Activated T-cell treated with anti-CD3 and anti-CD28 coated beads, Interleukin-2, amount 50 U/mL, for 4 hours (primary cell): Measurements from ENCODE around the gene TMEM30A. TPM values are rescaled to one million over a fixed set of nuclear protein-coding genes. Genes with fewer than 3 reads are reported as not detected.

Experiments
- ATAC-seq, 2 donors: fragments of 200-7000 bp; cut with Tn5 transposase; one replicate each; pipeline ENCODE4 v1.10.0; 2021
- DNase-seq: peaks from one replicate; pipeline ENCODE4 v3.0.0-alpha.2; 2020
- H3K27me3 Mint-ChIP-seq: one replicate; pipeline ENCODE4 v1.8.0; 2021; ENCODE audit warnings: low read depth, mixed read lengths
- H3K36me3 Mint-ChIP-seq: one replicate; pipeline ENCODE4 v1.8.0; 2022; ENCODE audit warnings: mixed read lengths; ENCODE audit not compliant: insufficient read depth
- H3K4me1 Mint-ChIP-seq: one replicate; pipeline ENCODE4 v1.8.0; 2021; ENCODE audit warnings: low read depth, mixed read lengths
- H3K4me3 Mint-ChIP-seq: one replicate; pipeline ENCODE4 v1.8.0; 2021; ENCODE audit warnings: mild to moderate bottlenecking, moderate library complexity, mixed read lengths
- H3K9me3 Mint-ChIP-seq: one replicate; pipeline ENCODE4 v1.8.0; 2021; ENCODE audit warnings: mixed read lengths
- total RNA-seq, 3 donors: library from RNA; stranded (reverse); gene quantifications; one replicate each; pipeline ENCODE4 v1.2.1, GENCODE V29; 2021

The TMEM30A gene
- total RNA-seq, 3 donors from 2014 or later: 47.7 to 60.4 (median 55.7) TPM

DNA sequence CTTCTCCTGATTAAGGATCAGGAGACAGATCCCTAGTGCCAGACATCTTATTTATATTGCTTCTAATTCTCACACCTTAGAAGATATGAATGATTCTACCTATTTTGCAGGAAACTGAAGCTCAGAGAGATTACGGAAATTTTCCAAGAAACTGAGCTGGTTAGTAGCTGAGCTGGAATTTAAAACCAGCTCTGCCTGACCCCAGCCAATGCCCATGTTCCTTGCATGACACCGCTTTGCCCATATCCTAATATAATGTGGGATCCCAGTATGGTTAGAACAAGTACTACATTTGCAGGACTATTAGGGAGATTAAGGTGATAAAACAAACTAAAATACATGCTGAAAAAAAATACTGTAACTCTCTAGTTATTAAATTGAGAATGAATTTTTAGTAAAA lies 1.9 kb downstream of the TMEM30A start:
- no peaks in the 10 kb centered on the region for H3K27me3 Mint-ChIP-seq
- peak overlapping the region; percentile 68 for H3K4me3 Mint-ChIP-seq
- H3K36me3 Mint-ChIP-seq: peaks cover 6% of the 10 kb centered on the region
- peaks cover 57% of the 10 kb centered on the region for H3K4me1 Mint-ChIP-seq
- DNase-seq (no peak), ATAC-seq (no peak)
- no peaks in the 10 kb centered on the region for H3K9me3 Mint-ChIP-seq

DNA sequence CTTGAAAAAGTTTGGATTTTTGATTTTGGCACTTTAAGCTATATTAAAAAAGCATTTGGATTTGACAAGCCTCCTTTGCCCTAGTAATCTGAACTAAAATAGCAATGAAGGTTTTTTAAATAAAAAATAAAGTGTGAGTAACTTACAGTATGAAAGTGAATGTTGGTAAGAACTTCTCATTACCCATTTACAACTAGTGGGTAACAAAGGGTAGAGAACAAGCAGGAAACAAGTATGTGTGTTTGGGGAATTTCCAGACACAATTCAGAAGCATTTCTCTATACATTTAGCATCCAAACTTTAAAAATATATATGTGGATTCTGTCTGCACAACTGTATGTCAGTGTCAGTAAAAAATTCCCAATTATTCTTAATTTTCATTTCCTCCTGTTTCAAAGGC lies 2.9 kb downstream of the TMEM30A start:
- ATAC-seq (no peak), DNase-seq (no peak)
- Mint-ChIP-seq H3K36me3 (peaks cover 6% of the 10 kb centered on the region), H3K4me3 (peak overlapping the region; percentile 63), H3K4me1 (peaks cover 51% of the 10 kb centered on the region), H3K9me3 (no peaks in the 10 kb centered on the region), H3K27me3 (no peaks in the 10 kb centered on the region)

DNA sequence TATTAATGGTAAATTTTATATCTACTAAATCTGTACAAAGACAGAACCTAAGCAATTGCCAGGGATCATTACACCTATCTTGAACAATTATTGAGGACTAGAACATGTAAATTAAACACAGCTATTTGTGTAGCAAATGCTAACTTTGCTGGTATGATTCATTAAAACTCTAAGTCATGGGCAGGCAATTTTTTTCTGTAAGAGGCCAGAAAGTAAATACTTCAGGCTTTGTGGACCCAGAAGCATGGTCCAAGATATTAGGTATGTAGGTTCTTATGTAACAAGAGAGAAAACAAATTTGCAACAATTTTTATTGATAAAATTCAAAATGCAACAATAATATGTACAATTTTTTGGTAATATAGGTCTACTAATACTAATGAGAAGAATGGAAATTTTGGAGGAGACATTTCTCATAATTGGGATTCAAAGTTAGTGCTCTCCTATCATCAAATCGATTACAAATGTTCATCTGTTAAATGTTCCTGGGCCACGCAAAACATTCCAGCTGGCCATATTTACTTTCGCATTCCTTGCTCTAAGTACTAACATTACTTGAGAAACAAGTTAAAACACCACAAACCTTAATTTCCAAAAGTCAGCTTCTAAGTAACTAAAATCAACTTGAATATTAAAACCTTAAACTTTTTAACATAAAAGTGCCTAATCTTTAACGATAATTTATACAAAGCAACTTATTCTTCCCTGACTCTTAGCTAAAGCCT lies 4.3 kb downstream of the TMEM30A start:
- H3K27me3 Mint-ChIP-seq: no peaks in the 10 kb centered on the region
- ATAC-seq (no peak), DNase-seq (no peak)
- peaks cover 15% of the 10 kb centered on the region for H3K36me3 Mint-ChIP-seq
- H3K4me3 Mint-ChIP-seq: no peak overlapping the region
- no peaks in the 10 kb centered on the region for H3K9me3 Mint-ChIP-seq
- H3K4me1 Mint-ChIP-seq: peaks cover 59% of the 10 kb centered on the region

DNA sequence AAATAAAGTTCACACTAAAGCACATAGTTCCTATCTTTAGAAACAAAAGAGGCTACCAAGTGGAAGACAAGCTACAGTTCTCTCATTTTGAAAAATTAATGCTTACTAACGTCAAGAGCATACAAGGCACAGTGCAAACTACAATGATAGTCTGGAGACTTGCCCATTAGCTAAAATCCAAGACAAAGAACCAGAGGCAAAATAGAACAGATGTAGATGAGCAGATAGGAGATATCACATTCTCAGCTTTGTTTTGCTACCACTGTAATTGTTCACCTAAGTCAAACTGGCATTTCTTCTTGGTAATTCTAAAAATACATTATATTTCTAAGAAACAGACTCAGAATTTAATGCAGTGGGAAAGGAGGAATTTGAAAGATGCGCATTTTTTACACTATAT lies 5.2 kb downstream of the TMEM30A start:
- no peak for ATAC-seq
- H3K4me3 Mint-ChIP-seq: peak overlapping the region; percentile 5
- peaks cover 20% of the 10 kb centered on the region for H3K36me3 Mint-ChIP-seq
- H3K27me3 Mint-ChIP-seq: no peaks in the 10 kb centered on the region
- peaks cover 65% of the 10 kb centered on the region for H3K4me1 Mint-ChIP-seq
- no peak for DNase-seq
- no peaks in the 10 kb centered on the region for H3K9me3 Mint-ChIP-seq

DNA sequence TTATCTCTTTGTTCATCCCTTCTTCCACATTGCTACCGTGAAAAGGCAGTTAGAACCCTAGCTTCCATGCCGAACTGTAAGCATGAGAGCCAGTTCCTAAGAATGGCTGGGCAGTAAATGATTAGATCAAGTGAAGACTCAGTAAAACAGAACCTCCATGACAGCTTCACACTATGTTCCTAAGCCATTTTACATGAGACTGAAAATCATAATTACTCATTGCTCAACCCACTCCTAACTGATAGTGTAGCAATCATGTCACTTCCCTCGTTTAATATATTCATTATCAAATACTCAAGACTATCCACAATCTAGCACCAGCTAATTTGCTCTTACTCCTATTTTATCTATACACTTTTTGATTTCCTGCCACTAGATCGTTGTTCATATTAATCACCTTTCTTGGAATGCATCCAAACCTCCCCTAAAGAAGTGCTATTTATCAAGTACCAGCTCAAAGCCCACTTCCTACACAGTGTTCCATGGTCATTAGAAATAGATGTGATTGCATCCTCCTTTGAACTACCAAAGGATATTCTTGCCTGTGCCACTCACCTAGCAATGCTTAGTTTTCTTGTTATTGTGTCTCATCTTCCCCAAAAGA lies 6.0 kb downstream of the TMEM30A start:
- peaks cover 27% of the 10 kb centered on the region for H3K36me3 Mint-ChIP-seq
- ATAC-seq (peak; percentile 69 to 77), DNase-seq (no peak)
- no peaks in the 10 kb centered on the region for H3K9me3 Mint-ChIP-seq
- H3K4me3 Mint-ChIP-seq: peak overlapping the region; percentile 16
- no peaks in the 10 kb centered on the region for H3K27me3 Mint-ChIP-seq
- peaks cover 73% of the 10 kb centered on the region for H3K4me1 Mint-ChIP-seq

DNA sequence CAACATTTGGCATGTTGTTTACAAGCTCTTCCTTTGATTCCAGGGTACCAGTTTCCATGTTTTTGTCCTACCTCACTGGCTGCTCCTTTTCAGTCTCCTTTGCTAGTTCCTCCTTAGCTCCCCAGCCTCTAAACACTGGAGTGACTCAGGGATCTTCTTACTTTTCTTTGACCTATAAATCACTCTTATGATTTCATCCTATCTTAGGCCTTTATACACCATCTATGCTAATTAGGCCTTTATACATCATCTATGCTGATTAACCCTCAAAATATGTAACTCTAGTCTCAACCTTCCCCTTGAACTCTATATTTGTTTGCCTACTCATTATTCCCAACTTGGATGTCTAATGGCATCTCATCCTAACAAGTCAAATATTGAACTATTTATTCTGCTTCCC lies 9.5 kb downstream of the TMEM30A start:
- peak; percentile 44 to 61 for ATAC-seq

DNA sequence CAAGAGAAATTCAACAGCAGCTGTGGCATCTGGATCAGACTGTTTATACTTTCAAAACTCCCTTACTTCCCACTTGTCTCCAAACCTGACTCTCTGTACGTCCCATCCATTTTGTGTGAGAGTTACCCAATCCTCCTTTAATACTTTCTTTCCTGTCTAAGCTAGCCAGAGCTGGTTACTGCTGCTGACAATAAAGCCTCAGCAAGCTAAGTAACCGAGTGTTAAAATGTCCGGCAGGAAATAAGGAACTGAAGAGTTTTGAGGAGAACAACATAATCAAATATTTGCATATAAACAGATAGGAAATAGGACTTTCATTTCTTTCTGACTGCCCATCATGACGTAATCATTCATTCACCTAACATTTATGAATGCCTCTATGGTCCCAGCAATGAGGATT lies 11.6 kb downstream of the TMEM30A start:
- peaks cover 73% of the 10 kb centered on the region for H3K4me1 Mint-ChIP-seq
- no peak overlapping the region for H3K4me3 Mint-ChIP-seq
- no peaks in the 10 kb centered on the region for H3K27me3 Mint-ChIP-seq
- peaks cover 38% of the 10 kb centered on the region for H3K36me3 Mint-ChIP-seq
- no peaks in the 10 kb centered on the region for H3K9me3 Mint-ChIP-seq
- no peak for DNase-seq
- no peak for ATAC-seq

More for the DNA sequence above, 9.5 kb downstream of the TMEM30A start:
- peaks cover 44% of the 10 kb centered on the region for H3K36me3 Mint-ChIP-seq
- no peak overlapping the region for H3K4me3 Mint-ChIP-seq
- H3K4me1 Mint-ChIP-seq: peaks cover 76% of the 10 kb centered on the region
- no peak for DNase-seq
- H3K27me3 Mint-ChIP-seq: no peaks in the 10 kb centered on the region
- H3K9me3 Mint-ChIP-seq: no peaks in the 10 kb centered on the region

DNA sequence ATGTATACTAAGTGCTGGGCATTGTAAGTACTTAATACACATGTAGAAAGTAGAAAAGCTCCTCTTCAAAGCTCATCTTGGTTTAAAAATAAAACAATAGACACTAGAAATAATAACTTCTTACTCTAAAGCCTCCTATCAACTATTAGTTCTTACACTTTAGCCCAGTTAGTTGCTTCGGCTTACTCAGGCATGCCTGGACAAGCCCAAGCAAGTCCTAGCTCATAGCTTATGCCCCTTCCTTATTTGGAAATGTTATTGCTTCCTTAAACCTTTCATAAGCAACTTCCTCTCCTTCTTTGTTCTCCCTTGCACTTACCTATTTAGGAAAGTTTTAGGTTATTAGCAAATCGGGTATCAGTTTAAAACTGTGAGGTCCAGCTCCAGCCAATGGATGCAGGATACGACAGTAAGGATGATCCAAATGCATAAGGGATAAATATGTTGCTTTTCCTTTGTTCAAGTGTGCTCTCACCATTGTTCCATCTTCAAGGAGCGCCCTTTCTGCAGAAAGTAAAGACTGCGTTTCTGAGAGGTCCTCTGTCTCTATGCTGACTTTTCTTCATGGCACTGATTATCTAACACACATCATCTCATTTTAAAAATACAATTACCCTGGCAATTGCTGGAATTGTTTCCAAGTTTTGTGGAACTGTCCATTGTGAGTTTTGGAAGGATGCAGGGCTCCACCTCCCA lies 12.3 kb downstream of the TMEM30A start:
- DNase-seq: no peak

DNA sequence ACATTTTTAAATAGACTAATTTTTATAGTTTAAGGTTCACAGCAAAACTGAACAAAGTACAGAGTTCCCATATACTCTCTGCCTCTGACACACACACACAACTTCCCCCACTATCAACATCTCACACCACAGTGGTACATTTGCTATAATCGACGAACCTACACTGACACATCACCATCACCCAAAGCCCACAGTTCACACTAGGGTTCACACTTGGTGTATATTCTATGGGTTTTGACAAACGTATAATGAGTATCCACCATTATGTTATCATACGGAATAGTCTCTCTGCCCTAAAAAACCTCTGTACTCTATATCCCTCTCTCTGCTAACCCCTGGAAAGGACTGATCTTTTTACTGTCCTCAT lies 15.6 kb downstream of the TMEM30A start:
- no peaks in the 10 kb centered on the region for H3K27me3 Mint-ChIP-seq
- no peak overlapping the region for H3K4me3 Mint-ChIP-seq
- H3K36me3 Mint-ChIP-seq: peaks cover 20% of the 10 kb centered on the region
- ATAC-seq (peak in 1 of 2 donors; percentile 9), DNase-seq (no peak)
- peaks cover 54% of the 10 kb centered on the region for H3K4me1 Mint-ChIP-seq
- no peaks in the 10 kb centered on the region for H3K9me3 Mint-ChIP-seq

More for the DNA sequence above, 12.3 kb downstream of the TMEM30A start:
- H3K27me3 Mint-ChIP-seq: no peaks in the 10 kb centered on the region
- peaks cover 79% of the 10 kb centered on the region for H3K4me1 Mint-ChIP-seq
- H3K36me3 Mint-ChIP-seq: peaks cover 38% of the 10 kb centered on the region
- no peak overlapping the region for H3K4me3 Mint-ChIP-seq
- no peaks in the 10 kb centered on the region for H3K9me3 Mint-ChIP-seq
- ATAC-seq: no peak

DNA sequence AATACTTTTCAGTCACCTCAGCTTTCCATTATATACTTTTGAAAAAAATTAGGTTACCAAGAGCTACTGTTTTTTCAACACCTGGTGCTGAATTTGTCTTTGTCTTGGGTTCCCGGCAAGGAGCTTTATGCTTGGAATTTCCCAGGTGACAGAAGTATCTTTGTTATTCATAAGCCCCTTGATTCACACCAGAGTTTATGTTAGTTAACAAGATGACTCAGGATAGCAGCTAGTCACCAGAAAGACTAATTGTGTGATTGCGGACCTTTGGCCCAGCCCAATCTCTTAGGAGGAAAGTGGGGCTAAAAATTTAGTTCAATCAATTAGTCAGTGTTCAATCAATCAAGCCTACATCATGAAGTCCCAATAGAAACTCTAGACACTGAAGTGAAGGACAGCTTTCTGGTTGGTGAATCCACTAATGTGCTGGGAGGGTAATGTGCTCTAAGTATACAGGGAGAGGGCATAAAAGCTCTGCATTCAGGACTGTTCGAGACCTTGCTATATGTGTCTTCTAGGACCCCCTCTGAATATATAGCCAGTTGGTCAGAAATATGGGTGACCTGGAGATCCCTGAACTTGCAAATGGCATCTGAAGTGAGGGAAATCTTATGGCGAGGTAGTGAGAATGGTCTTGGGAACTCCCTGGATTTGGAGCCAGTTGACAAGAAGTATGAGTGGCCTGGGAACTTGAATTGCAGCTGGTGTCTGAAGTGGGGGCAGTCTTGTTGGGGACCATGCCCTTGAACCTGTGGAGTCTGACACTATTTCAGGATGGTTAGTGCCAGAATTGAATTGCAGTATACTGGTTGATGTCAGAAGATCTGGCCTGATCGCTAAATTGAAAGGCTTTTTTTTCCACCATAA lies 16.2 kb downstream of the TMEM30A start:
- Mint-ChIP-seq H3K36me3 (peaks cover 17% of the 10 kb centered on the region), H3K27me3 (no peaks in the 10 kb centered on the region), H3K9me3 (no peaks in the 10 kb centered on the region), H3K4me1 (peaks cover 51% of the 10 kb centered on the region), H3K4me3 (no peak overlapping the region)
- ATAC-seq (peak; percentile 81 to 82), DNase-seq (no peak)

DNA sequence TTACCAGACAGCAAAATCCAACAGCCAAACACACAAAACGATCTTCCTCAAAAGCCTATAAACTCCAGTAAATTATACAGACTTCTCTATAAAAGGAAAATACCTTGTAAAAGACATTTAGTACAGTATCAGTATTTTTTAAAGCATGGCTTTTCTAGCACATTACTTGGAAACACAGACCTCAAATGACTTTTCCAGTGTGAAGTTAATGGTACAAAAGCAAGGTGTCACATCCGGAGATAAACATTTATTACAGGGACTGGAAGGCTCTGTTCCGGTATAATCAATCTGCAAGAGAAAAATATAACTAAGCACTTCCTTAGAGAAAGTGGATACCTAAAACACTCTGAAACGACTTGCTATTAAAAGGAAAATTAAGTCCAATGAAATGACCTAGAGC lies 17.1 kb downstream of the TMEM30A start:
- Mint-ChIP-seq H3K9me3 (no peaks in the 10 kb centered on the region), H3K4me3 (no peak overlapping the region), H3K36me3 (peaks cover 15% of the 10 kb centered on the region), H3K4me1 (peaks cover 44% of the 10 kb centered on the region), H3K27me3 (no peaks in the 10 kb centered on the region)
- no peak for DNase-seq
- no peak for ATAC-seq

DNA sequence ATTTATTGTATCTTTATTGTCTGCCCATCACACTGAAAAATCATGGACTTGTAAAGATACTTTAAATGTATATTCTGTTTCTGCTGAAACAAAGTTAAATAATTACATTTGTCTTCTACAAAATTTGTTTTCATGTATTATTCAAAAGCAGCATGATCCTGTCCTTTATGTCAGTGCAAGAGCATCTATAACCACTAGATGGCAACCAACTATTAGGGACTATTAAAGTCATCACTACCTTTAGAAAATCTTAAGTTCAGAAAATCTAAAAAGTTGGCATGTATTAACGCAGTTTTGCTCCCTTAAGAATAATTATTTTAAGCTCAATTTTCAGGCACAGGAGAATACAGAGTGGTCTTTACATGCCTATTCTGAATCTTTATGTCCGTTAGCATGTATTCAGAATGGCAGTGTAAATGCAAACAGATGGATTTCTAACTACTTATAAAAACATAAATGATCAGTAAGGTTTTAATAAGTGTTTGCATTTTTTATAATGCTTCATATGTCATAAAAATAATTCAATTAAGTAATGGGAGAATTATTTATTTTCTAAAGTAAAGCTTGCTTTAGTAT lies 17.8 kb downstream of the TMEM30A start:
- peaks cover 38% of the 10 kb centered on the region for H3K4me1 Mint-ChIP-seq
- no peaks in the 10 kb centered on the region for H3K27me3 Mint-ChIP-seq
- no peaks in the 10 kb centered on the region for H3K9me3 Mint-ChIP-seq
- H3K4me3 Mint-ChIP-seq: no peak overlapping the region
- ATAC-seq: peak; percentile 50 to 56
- no peak for DNase-seq
- H3K36me3 Mint-ChIP-seq: peaks cover 12% of the 10 kb centered on the region

DNA sequence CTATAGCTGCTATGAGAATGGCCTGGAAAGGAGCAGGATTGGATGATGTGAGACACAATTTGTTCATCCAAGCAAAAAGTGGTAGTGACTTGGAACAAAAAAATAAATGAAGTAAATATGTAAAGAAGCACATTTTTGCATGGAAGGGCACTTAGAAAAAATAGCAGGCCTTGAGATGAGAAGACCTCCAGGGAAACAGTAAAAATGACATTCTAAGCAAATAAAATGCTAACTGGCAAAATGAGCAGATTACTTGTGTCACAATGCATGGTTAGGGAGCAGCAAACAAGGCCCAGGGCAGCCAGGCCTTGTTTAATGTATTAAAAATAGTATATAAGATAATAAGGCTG lies 21.2 kb downstream of the TMEM30A start:
- H3K9me3 Mint-ChIP-seq: no peaks in the 10 kb centered on the region
- DNase-seq: no peak
- H3K36me3 Mint-ChIP-seq: peaks cover 14% of the 10 kb centered on the region
- peaks cover 13% of the 10 kb centered on the region for H3K4me1 Mint-ChIP-seq
- H3K27me3 Mint-ChIP-seq: no peaks in the 10 kb centered on the region
- no peak overlapping the region for H3K4me3 Mint-ChIP-seq
- ATAC-seq: no peak
